ENCODE measurements around the gene TPM3.

DNA sequence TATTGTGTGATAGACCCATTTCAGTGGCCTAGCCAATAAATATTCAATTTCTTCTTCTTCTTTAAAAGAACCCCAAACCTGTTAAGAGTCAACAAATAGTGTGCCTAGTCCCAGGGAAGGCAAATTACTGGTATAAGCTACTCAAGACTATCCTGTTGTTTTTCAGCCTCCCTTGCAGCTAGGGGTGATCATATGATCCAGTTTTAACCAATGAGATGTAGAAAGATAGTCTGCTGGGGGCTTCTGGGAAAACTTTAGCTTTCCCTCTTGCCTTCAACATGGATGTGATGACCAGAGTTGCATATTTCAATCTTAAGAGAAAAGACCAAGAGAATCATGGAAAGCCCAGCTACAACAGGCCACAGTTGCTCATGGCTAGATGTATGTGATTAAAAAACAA, 32.3 kb downstream of the TPM3 start:
- TF ChIP-seq, protein P1, sequence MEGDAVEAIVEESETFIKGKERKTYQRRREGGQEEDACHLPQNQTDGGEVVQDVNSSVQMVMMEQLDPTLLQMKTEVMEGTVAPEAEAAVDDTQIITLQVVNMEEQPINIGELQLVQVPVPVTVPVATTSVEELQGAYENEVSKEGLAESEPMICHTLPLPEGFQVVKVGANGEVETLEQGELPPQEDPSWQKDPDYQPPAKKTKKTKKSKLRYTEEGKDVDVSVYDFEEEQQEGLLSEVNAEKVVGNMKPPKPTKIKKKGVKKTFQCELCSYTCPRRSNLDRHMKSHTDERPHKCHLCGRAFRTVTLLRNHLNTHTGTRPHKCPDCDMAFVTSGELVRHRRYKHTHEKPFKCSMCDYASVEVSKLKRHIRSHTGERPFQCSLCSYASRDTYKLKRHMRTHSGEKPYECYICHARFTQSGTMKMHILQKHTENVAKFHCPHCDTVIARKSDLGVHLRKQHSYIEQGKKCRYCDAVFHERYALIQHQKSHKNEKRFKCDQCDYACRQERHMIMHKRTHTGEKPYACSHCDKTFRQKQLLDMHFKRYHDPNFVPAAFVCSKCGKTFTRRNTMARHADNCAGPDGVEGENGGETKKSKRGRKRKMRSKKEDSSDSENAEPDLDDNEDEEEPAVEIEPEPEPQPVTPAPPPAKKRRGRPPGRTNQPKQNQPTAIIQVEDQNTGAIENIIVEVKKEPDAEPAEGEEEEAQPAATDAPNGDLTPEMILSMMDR (IDR thresholded peaks at IDR 0.05), result no peak
- no peak for TF ChIP-seq POLR2A (IDR thresholded peaks at IDR 0.05)
